Body of pancreas (tissue), 4 donors: ENCODE data around the gene CBY1. TPM values are rescaled to one million over a fixed set of nuclear protein-coding genes. Genes with fewer than 3 reads are reported as not detected.

Experiments used
- ATAC-seq: fragments of 150-250 bp; one replicate; pipeline ENCODE4 v1.9.1; 2016
- DNase-seq, 4 donors: peaks; one replicate each; pipeline ENCODE4 v3.0.0-alpha.2; 2019
- H3K27ac ChIP-seq, 4 donors: fragments of 200-600 bp; sonication (generic); 1 replicate in 3 of 4; 2 replicates in 1 of 4; pipeline versions ENCODE4 v1.5.1 to v1.6.1; 2016 to 2019; ENCODE audit warnings: mild to moderate bottlenecking in 1 of 4, mixed read lengths in 1 of 4, moderate library complexity in 1 of 4
- H3K27me3 ChIP-seq, 2 donors: fragments of 200-600 bp; sonication (generic); one replicate each; pipeline ENCODE4 v1.6.0; 2016; ENCODE audit warnings: mild to moderate bottlenecking in 1 of 2
- H3K36me3 ChIP-seq, 2 donors: fragments of 200-600 bp; sonication (generic); replicated peaks in 1 of 2; 2 replicates each; pipeline ENCODE4 v1.5.1; 2016; ENCODE audit warnings: low read depth in 2 of 2; ENCODE audit not compliant: insufficient read depth in 1 of 2
- H3K4me1 ChIP-seq: fragments of 200-600 bp; sonication (generic); one replicate; pipeline ENCODE4 v1.6.0; 2016
- H3K4me3 ChIP-seq, 2 donors: fragments of 200-600 bp; sonication (generic); 1 replicate in 1 of 2; 2 replicates in 1 of 2; pipeline ENCODE4 v1.5.1; 2016 to 2019
- H3K9me3 ChIP-seq, 3 donors: fragments of 200-600 bp; sonication (generic); 1 replicate in 2 of 3; 2 replicates in 1 of 3; pipeline ENCODE4 v1.5.1; 2016
- POLR2A ChIP-seq, 3 donors: fragments of 450-650 bp; IDR thresholded peaks; one replicate each; pipeline ENCODE4 v1.6.1; 2016; ENCODE audit warnings: antibody characterized with exemption in 3 of 3, mild to moderate bottlenecking in 2 of 3
- WGBS, 2 donors: methylation state at CpG; one replicate each; pipeline ENCODE4 v1.1.5; 2017; 5-methylcytosine and 5-hydroxymethylcytosine counted together
- intact Hi-C: fragments of 100-400 bp; cut with DNase I; formaldehyde crosslinking; loops from one replicate; pipeline ENCODE4 v1.15.1; 2023
- total RNA-seq, 2 donors: library from RNA; depleted of rRNA; stranded (reverse); fragments of >200 nt; gene quantifications; one replicate each; pipeline ENCODE4 v1.1.0, GENCODE V29; 2016
- TF ChIP-seq, protein P1 (sequence below), 7 experiments: fragments of 450-650 bp in 4 of 7; fragments of 200-600 bp in 3 of 7; sonication (generic) in 3 of 7; IDR thresholded peaks; one replicate each; pipeline ENCODE4 v1.5.1; 2016 to 2019; ENCODE audit warnings: antibody characterized with exemption in 7 of 7

The CBY1 gene
- 10 to 100 TPM in 1 of 2 donors, 1 to 10 TPM in 1; 8.6 to 16.5 TPM for total RNA-seq

DNA sequence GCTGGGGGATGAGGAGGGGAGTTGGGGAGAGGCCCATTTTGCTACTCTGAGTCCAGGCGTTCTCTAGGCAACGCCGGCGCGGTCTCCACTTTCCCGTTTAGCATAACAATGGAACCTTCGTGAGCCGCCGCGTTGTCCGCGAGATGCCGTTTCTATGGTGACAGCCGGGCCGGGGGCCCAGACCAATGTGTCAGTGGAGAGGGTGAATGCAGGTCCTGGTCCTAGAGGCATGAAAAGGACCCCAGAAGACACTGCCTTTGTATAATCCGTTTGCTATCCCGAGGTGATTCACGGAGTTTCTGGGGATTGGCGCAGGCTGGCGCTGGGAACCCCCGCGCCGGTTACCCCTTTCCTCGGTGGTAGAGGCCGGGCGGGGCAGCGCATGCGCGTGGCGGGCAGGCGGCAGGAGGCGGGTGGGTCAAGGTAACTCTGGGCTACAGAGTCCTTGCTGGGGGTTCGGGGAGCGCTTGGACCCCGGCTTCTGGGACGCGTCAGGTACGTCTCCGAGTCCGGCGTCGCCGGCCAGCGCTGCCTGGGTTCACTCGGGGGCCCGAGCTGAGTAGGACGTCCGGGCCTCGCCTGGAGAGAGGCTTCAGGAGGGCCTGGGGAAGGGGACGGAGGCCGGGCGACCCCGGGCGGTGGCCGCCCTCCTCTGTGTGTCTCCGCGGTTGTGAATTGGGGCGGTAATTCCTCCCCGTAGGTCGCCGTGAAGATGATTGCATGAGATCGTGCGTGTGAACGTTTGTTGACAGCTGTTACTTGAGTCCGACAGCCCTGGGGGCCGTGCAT is at the start of gene CBY1, which contains the start of gene FAM227A:
Gene CBY1, plus strand, starts transcription at position 383 of the 789 bp plus-strand sequence. CDS start 11,417 bp downstream, outside the sequence.
Gene FAM227A, minus strand, starts transcription at position 137 of the 789 bp plus-strand sequence. CDS start 6,224 bp downstream, outside the sequence.
- H3K27ac ChIP-seq, result peak within 1 kb of the TSS; percentile 88 to 96 (median 94)
- no peaks in the 10 kb centered on the region for H3K9me3 ChIP-seq
- no peaks in the 10 kb centered on the region for H3K27me3 ChIP-seq
- peak; percentile 93 for ATAC-seq
- WGBS, 2 donors, result 1% methylated on average over 34 to 66 of the region's 66 CpGs
- H3K4me3 ChIP-seq, result peak within 1 kb of the TSS; percentile 70 to 97
- peaks cover 13% of the 10 kb centered on the region for H3K4me1 ChIP-seq
- TF ChIP-seq, protein P1, sequence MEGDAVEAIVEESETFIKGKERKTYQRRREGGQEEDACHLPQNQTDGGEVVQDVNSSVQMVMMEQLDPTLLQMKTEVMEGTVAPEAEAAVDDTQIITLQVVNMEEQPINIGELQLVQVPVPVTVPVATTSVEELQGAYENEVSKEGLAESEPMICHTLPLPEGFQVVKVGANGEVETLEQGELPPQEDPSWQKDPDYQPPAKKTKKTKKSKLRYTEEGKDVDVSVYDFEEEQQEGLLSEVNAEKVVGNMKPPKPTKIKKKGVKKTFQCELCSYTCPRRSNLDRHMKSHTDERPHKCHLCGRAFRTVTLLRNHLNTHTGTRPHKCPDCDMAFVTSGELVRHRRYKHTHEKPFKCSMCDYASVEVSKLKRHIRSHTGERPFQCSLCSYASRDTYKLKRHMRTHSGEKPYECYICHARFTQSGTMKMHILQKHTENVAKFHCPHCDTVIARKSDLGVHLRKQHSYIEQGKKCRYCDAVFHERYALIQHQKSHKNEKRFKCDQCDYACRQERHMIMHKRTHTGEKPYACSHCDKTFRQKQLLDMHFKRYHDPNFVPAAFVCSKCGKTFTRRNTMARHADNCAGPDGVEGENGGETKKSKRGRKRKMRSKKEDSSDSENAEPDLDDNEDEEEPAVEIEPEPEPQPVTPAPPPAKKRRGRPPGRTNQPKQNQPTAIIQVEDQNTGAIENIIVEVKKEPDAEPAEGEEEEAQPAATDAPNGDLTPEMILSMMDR (IDR thresholded peaks at IDR 0.05), result peak in 1 of 7 experiments; percentile 20
- peak; percentile 48 to 82 (median 79) for TF ChIP-seq POLR2A (IDR thresholded peaks at IDR 0.05)
- intact Hi-C loops, result no loop called here
- no peaks in the 10 kb centered on the region for H3K36me3 ChIP-seq
- peak; percentile 89 to 93 (median 91) for DNase-seq

DNA sequence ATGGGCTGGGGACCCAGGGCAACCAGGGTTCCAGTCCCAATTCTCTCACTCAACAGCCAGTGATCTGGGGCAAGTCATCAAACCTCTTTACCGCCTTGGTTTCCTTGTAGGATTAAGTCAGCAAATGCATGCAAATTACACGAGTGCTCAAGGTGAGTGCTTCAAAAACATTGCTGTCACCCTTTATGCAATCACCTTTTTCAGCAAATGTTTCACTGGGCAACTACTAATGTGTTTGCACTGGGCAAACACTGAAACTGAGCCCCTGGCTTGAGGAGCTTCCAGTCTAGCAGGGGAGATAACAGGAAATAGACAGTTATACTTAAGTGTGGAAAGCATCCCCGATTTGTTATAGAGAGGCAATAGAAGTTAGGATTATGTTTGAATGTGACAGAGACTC is 48.8 kb upstream of the CBY1 start:
- Histone ChIP-seq H3K4me3 (no peak overlapping the region), H3K27ac (no peak overlapping the region), H3K36me3 (no peaks in the 10 kb centered on the region), H3K4me1 (no peaks in the 10 kb centered on the region), H3K27me3 (no peaks in the 10 kb centered on the region), H3K9me3 (no peaks in the 10 kb centered on the region)
- intact Hi-C loops, result no loop called here
- DNase-seq (no peak), ATAC-seq (no peak)
- 78 to 86% methylated on average over 3 of the region's 3 CpGs for WGBS, 2 donors
- TF ChIP-seq, protein P1 (IDR thresholded peaks at IDR 0.05), result no peak
- TF ChIP-seq POLR2A (IDR thresholded peaks at IDR 0.05), result no peak

DNA sequence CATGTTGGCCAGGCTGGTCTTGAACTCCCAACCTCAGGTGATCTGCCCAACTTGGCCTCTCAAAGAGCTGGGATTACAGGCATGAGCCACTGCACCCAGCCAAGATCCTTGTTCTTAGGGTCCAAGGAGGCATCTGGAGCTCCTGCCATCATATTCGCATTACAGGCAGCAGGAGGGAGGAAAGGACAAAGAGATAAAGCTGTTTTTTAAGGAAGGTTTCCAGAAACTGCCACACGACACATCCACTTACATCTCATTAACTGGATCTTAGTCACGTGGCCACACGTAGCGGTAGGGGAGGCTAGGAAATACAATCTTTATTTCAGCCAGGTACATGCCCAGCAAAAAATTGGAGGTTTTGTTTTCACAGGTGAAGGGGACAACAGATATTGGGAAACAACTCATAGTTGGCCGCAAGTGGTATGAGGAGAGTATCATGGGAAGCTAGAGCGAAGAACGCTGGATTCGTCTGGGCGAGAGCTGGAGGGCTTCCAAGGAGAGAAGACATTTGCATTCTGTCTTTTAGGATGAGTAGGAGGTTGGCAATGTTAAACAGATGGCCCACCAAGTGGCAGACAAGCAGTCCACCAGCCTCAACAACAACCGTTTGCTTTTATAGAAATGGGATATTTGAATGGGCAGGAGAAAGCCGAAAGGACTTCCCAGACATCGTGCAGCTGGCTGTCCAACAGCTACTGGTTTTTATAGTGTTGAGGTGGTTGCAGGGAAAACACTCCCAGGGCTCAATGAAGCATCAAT is 47.3 kb upstream of the CBY1 start:
- no peak for DNase-seq
- intact Hi-C loops, result no loop called here
- Histone ChIP-seq H3K36me3 (no peaks in the 10 kb centered on the region), H3K4me1 (no peaks in the 10 kb centered on the region), H3K27me3 (no peaks in the 10 kb centered on the region), H3K27ac (no peak overlapping the region), H3K9me3 (no peaks in the 10 kb centered on the region), H3K4me3 (no peak overlapping the region)
- TF ChIP-seq, protein P1 (IDR thresholded peaks at IDR 0.05), result no peak
- TF ChIP-seq POLR2A (IDR thresholded peaks at IDR 0.05), result no peak
- 89 to 91% methylated on average over 13 of the region's 13 CpGs for WGBS, 2 donors
- no peak for ATAC-seq

DNA sequence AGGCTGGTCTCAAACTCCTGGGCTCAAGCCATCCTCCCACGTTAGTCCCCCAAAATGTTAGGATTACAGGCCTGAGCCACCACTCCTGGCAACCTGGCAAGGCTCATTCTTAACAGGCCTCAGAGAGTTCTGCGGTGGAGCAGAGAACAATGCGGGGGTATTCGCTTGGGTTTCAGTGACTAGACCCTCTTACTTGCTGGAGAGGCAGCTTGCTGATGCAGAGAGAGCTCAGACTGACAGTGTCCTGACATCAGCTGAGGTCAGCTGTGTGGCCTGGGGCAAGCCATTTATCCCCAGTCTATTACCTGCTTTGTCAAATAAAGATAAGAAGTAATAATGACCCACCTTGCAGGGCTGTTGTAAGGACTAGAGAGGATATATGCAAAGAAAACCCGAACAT is 46.2 kb upstream of the CBY1 start:
- no peak for ATAC-seq

More for the DNA sequence above, 46.2 kb upstream of the CBY1 start:
- DNase-seq, result no peak
- no peaks in the 10 kb centered on the region for H3K4me1 ChIP-seq
- no peak for TF ChIP-seq POLR2A (IDR thresholded peaks at IDR 0.05)
- TF ChIP-seq, protein P1 (IDR thresholded peaks at IDR 0.05), result no peak
- no peaks in the 10 kb centered on the region for H3K9me3 ChIP-seq
- H3K27me3 ChIP-seq, result no peaks in the 10 kb centered on the region
- 79 to 85% methylated on average over 4 to 5 of the region's 5 CpGs for WGBS, 2 donors
- H3K27ac ChIP-seq, result no peak overlapping the region
- intact Hi-C loops, result no loop called here
- H3K36me3 ChIP-seq, result no peaks in the 10 kb centered on the region
- no peak overlapping the region for H3K4me3 ChIP-seq
